Osteoblast (primary cell): ENCODE results near the gene BAZ2B. TPM values are rescaled to one million over a fixed set of nuclear protein-coding genes. Genes with fewer than 3 reads are reported as not detected.
"Not testable (repeated sequence)": the region's sequence is repeated elsewhere in the genome, so short reads cannot be mapped to it uniquely, and the experiment has no call there.

Experiments used
- DNase-seq: peaks from one replicate; pipeline ENCODE4 v3.0.0; 2011; ENCODE audit warnings: low spot score, mixed read lengths; ENCODE audit not compliant: insufficient read length; ENCODE audit errors: missing footprints
- H2AFZ ChIP-seq: 2 replicates; pipeline ENCODE4 v1.6.0; 2011; ENCODE audit warnings: mild to moderate bottlenecking, low read length
- H3K27ac ChIP-seq: 2 replicates; pipeline ENCODE4 v1.5.1; 2011; ENCODE audit warnings: mild to moderate bottlenecking, low read depth, low read length, moderate library complexity
- H3K27me3 ChIP-seq: 2 replicates; pipeline ENCODE4 v1.6.0; 2012; ENCODE audit warnings: mild to moderate bottlenecking, control low read depth, inconsistent platforms, low read length, moderate library complexity; ENCODE audit not compliant: insufficient read depth
- H3K36me3 ChIP-seq: 2 replicates; pipeline ENCODE4 v1.5.1; 2011; ENCODE audit warnings: mild to moderate bottlenecking, low read length, control low read depth, moderate library complexity; ENCODE audit not compliant: insufficient read depth
- H3K4me1 ChIP-seq: 2 replicates; pipeline ENCODE4 v1.5.1; 2011; ENCODE audit warnings: mild to moderate bottlenecking, low read length, control low read depth, moderate library complexity; ENCODE audit not compliant: insufficient read depth
- H3K4me2 ChIP-seq: 2 replicates; pipeline ENCODE4 v1.6.0; 2011; ENCODE audit warnings: mild to moderate bottlenecking, low read length; ENCODE audit not compliant: insufficient read depth
- H3K4me3 ChIP-seq: fragments of 200-600 bp; sonication (generic); 3 replicates; pipeline ENCODE4 v1.5.1; 2012; ENCODE audit warnings: mild to moderate bottlenecking, low read length, inconsistent platforms; ENCODE audit not compliant: insufficient read depth
- H3K79me2 ChIP-seq: 2 replicates; pipeline ENCODE4 v1.6.0; 2012; ENCODE audit warnings: mild to moderate bottlenecking, low read length, control low read depth, inconsistent platforms; ENCODE audit not compliant: insufficient read depth
- H3K9me3 ChIP-seq: 2 replicates; pipeline ENCODE4 v1.5.1; 2011; ENCODE audit warnings: low read depth, low read length, control low read depth
- H4K20me1 ChIP-seq: 2 replicates; pipeline ENCODE4 v1.6.0; 2012; ENCODE audit warnings: mild to moderate bottlenecking, low read length, control low read depth; ENCODE audit not compliant: insufficient read depth
- total RNA-seq: library from RNA; depleted of rRNA; stranded (reverse); fragments of >200 nt; gene quantifications from 2 replicates; pipeline ENCODE4 v1.2.3, GENCODE V29; 2012
- TF ChIP-seq, protein P1 (sequence below): IDR thresholded peaks from 2 replicates; pipeline ENCODE4 v1.5.1; 2011; ENCODE audit warnings: mild to moderate bottlenecking, low read depth, low read length, moderate library complexity; ENCODE audit errors: extremely low read depth

BAZ2B gene
- total RNA-seq, 1 donor = 59.4 TPM

DNA sequence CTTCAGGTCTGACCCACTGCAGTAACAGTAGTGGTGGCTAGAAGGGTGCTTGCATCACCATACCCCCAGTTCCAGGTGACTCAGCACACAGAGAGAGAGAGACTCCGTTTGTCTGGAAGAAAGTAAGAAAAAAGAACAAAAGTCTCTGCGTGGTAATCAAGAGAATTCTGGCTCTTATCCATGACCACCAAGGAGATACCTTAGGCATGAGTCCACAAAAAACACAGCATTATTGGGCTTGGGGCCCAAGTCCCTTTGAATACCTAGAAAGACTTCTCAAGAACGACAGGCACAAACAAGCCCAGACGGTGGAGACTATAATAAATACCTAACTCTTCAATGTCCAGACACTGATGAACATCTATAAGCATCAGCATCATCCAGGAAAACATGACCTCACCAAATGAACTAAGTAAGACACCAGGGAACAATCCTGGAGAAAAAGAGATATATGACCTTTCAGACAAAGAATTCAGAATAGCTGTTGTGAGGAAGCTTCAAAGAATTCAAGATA is 21.7 kb upstream of the BAZ2B start:
- H3K27me3 ChIP-seq = no peaks in the 10 kb centered on the region
- no peaks in the 10 kb centered on the region for H4K20me1 ChIP-seq
- peaks cover 3% of the 10 kb centered on the region for H3K4me1 ChIP-seq
- H3K4me3 ChIP-seq = no peak overlapping the region
- no peak overlapping the region for H3K4me2 ChIP-seq
- H3K27ac ChIP-seq = peak overlapping the region; percentile 19
- TF ChIP-seq, protein P1, sequence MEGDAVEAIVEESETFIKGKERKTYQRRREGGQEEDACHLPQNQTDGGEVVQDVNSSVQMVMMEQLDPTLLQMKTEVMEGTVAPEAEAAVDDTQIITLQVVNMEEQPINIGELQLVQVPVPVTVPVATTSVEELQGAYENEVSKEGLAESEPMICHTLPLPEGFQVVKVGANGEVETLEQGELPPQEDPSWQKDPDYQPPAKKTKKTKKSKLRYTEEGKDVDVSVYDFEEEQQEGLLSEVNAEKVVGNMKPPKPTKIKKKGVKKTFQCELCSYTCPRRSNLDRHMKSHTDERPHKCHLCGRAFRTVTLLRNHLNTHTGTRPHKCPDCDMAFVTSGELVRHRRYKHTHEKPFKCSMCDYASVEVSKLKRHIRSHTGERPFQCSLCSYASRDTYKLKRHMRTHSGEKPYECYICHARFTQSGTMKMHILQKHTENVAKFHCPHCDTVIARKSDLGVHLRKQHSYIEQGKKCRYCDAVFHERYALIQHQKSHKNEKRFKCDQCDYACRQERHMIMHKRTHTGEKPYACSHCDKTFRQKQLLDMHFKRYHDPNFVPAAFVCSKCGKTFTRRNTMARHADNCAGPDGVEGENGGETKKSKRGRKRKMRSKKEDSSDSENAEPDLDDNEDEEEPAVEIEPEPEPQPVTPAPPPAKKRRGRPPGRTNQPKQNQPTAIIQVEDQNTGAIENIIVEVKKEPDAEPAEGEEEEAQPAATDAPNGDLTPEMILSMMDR = no peak
- H3K36me3 ChIP-seq = no peaks in the 10 kb centered on the region
- no peaks in the 10 kb centered on the region for H3K79me2 ChIP-seq
- H2AFZ ChIP-seq = no peak overlapping the region
- DNase-seq = peak; percentile 30
- H3K9me3 ChIP-seq = no peaks in the 10 kb centered on the region

DNA sequence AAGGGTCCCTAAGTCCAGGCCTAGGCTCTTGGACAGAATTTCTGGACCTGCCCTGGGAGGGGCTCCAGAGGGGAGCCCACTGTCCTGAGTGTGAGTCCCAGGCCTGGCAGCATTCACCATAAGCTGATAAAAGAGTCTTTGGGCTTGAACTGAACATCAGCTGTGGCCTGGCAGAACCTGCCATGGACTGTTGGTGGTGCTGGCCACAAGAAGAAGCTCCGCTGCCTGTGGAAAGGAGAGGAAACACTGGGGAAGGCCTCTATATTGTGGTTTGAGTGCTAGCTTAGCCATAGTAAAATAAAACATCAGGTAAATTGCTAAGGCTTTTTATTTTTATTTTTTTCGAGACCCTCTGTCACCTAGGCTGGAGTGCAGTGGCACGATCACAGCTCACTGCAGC is 20.9 kb upstream of the BAZ2B start:
- TF ChIP-seq, protein P1 = no peak
- Histone ChIP-seq H3K4me1 (peaks cover 3% of the 10 kb centered on the region), H3K36me3 (no peaks in the 10 kb centered on the region), H3K27me3 (no peaks in the 10 kb centered on the region), H3K4me3 (no peak overlapping the region), H2AFZ (no peak overlapping the region), H3K4me2 (no peak overlapping the region), H4K20me1 (no peaks in the 10 kb centered on the region), H3K9me3 (no peaks in the 10 kb centered on the region), H3K79me2 (no peaks in the 10 kb centered on the region), H3K27ac (peak overlapping the region; percentile 19)
- DNase-seq = no peak

DNA sequence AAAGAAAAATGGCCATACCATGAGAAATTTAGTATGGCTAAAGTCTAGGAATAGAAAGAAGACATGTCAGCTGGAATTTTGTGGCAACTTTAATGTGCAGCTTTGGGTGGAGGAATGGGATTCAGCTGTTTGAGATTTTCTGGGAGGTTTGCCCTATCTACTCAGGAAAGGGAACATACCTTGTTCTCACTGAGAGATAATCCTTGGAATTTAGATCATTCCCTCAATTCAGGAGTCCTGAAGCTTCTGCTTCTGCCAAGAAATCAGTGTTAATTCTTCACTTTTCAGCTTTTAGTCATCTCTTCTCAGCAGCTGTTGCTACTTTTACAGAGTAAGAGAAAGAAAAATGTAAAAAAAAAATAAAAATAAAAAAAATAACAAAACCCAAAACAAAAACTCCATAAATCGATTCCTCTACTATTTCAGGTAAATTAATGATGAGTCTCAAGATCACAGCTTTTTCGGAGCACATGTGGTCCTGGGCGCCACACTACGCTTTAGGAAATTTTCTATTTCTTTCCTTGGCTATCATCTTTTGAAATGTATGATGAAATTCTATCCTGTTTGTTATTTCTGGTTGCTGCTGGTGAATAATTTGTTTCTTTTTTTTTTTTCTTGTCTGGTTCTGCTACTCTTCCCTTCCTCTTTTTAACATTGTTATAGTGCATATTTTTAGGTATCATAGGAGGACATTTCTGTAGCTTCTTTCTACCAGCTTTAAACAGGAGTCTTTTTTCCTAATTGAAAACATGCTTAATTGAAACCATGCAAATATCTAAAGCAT is 18.9 kb upstream of the BAZ2B start:
- H2AFZ ChIP-seq = no peak overlapping the region
- H3K36me3 ChIP-seq = no peaks in the 10 kb centered on the region
- H4K20me1 ChIP-seq = no peaks in the 10 kb centered on the region
- H3K4me3 ChIP-seq = no peak overlapping the region
- peaks cover 3% of the 10 kb centered on the region for H3K4me1 ChIP-seq
- H3K79me2 ChIP-seq = no peaks in the 10 kb centered on the region
- no peak overlapping the region for H3K4me2 ChIP-seq
- H3K9me3 ChIP-seq = no peaks in the 10 kb centered on the region
- no peak overlapping the region for H3K27ac ChIP-seq
- TF ChIP-seq, protein P1 = no peak
- H3K27me3 ChIP-seq = no peaks in the 10 kb centered on the region
- peak; percentile 26 for DNase-seq

DNA sequence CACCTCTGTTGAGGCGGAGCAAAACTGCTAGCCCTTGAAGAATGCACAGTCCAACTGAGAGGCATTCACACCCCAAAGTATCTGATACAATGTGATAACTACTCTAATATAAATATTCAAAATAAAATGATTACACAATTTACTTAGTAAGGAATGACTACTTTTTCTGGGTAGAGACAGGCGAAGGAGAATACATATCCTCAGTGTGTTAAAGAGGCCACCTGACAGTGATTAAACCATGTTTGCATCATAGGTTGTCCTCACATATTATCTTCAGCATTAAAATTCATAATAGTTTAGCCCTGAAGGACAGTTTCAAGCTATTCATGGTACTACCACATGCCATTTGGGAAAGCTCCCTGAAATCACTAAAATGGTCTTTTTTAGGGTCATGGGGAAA is 16.9 kb upstream of the BAZ2B start:
- TF ChIP-seq, protein P1 = no peak
- Histone ChIP-seq H3K79me2 (no peaks in the 10 kb centered on the region), H3K9me3 (no peaks in the 10 kb centered on the region), H3K36me3 (no peaks in the 10 kb centered on the region), H3K4me3 (no peak overlapping the region), H3K27ac (no peak overlapping the region), H3K4me1 (peaks cover 3% of the 10 kb centered on the region), H4K20me1 (no peaks in the 10 kb centered on the region), H3K4me2 (no peak overlapping the region), H3K27me3 (no peaks in the 10 kb centered on the region), H2AFZ (no peak overlapping the region)
- DNase-seq = no peak

DNA sequence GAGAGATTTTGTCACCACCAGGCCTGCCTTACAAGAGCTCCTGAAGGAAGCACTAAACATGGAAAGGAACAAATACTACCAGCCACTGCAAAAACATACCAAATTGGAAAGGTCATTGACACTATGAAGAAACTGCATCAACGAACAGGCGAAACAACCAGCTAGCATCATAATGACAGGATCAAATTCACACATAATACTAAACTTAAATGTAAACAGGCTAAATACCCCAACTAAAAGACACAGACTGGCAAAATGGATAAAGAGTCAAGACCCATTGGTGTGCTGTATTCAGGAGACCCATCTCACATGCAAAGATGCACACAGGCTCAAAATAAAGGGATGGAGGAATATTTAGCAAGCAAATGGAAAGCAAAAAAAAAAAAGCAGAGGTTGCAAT is 9.3 kb upstream of the BAZ2B start:
- H3K4me2 ChIP-seq, H3K9me3 ChIP-seq, H3K4me3 ChIP-seq, H3K79me2 ChIP-seq, H4K20me1 ChIP-seq, H2AFZ ChIP-seq, H3K4me1 ChIP-seq, H3K36me3 ChIP-seq, DNase-seq, H3K27me3 ChIP-seq, H3K27ac ChIP-seq: not testable (repeated sequence)
